Nucleus accumbens (tissue), 56 donors: ENCODE results near the gene SURF4.
"Not testable (repeated sequence)": the region's sequence is repeated elsewhere in the genome, so short reads cannot be mapped to it uniquely, and the experiment has no call there.

ENCODE experiments used
- DNase-seq, 56 donors: peaks; one replicate each; lab custom pipeline; 2025; lab: John Stamatoyannopoulos, UW

SURF4 gene

DNA sequence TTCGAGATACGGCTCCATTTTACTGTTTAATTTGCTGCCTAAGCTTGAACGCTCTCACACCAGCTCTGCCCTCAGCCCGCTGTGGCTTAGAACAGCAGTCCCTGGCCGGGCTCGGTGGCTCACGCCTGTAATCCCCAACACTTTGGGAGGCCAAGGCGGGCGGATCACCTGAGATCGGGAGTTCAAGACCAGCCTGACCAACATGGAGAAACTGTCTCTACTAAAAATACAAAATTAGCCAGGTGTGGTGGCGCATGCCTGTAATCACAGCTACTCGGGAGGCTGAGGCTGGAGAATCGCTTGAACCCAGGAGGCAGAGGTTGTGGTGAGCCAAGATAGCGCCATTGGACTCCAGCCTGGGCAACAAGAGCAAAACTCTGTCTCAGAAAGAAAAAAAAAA lies 1.4 kb upstream of the SURF4 start:
- DNase-seq: not testable (repeated sequence)

DNA sequence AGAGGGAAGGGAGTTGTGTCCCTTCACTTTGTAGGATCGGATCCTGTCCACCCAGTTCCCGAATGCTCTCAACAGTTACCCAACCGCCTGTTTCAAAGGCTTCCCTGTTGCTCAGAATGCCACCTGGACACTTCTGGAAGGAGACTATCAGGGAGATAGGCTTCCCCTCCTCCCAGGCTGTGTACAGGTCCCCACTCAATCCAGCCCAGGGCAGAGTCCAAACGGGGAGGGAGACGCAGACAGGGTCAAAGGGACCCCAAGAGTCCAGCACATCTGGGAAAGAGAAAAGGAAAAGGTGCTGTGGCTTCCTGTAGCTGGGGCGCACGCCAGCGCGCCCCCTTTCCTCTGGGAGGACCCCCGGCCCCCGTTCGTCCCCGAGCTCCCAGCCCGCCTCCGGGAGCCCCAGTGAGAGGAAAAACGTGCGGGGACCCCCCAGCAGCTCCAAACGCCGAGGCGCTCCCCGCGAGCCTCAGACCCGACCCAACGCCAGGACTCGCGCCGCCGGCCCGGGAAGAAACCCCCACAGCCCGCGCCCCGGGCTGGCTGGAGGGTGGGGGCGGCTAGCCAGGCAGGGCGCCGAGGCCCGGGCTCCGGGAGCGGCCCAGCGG lies 640 bp downstream of the SURF4 start:
- peak in 2 of 56 donors; percentile 21 to 30 for DNase-seq

- DNase-seq: no peak
Measured at GRCh38 chr9:133374612-133375115, 1.2 kb downstream of the SURF4 start.

DNA sequence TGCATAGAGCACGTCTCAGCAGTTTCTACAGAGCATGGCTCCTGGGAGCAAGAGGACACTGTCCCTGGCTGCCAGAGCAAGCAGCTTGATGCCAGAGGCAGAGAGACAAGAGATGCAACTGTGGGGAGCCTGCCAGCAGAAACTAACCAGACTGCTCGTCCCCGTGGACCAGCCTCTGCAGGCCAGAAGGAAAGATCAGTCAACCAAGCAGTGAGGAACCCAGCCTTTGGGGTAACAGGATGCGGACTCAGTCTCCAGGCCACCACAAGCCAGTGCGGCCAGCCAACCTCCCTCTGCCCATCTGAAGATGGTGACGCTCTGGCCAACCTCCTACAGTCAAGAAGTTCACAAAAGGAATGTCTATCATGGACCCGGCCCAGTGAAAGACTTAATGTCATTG lies 3.7 kb downstream of the SURF4 start:
- DNase-seq: no peak

GRCh38 chr9:133371261-133371711 lies 4.6 kb downstream of the SURF4 start:
- DNase-seq: peak in 10 of 56 donors; percentile 12 to 42 (median 26)

DNA sequence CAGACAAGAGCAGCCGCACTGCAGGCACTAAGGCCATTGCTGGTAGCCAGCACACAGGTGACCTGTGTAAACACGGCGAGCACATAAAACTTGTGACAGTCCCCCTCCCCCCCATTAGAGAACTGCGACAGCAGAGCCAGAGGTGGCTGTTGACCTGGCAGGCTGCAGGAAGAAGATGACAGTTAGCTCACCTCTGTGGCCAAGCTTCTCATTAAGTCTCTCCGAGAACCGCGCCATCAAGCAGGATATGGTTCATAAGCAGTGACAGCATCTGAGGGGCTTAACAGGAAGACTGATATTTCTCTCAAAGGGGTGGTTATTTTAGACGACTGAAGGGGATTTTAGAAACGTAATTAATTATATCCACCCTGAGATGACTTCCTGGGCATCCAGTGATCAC lies 5.2 kb downstream of the SURF4 start:
- no peak for DNase-seq

DNA sequence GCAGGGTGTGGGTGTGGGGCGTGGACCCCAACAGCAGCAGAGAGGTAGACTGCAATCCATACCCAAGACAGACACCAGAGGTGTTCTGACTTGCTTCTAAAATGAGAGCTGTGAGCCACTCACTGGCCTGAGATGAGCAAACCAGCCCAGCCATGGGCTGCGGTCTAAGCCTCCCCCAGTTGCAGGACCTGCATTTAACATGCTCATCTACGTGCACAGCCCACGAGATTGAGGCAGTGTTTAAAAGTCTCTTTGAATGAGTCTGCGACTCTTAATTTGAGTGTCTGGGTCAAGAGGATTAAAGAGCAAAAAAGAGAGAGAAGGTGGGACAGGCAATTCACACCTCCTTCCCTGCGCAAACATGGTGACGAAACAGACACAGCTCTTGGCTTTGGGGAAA lies 5.9 kb downstream of the SURF4 start:
- no peak for DNase-seq

DNA sequence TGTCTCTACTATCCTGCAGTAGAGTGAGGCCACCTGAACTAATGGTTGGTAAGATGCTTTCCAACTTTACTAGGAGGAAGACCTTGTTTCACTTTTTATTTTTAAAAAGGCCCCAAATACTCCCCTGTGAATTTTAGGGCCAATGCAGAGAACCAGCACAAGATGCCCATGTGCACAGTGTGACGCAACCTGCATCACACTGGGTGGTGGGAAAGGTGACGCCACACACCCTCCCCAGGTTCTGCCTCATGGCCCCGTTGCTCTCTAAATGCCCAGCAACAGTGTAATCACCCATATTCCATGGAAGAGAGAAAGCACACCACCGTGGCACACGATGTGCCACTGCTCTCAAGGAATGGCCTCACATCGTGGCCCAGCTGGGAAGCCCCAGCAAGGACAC lies 6.4 kb downstream of the SURF4 start:
- no peak for DNase-seq

DNA sequence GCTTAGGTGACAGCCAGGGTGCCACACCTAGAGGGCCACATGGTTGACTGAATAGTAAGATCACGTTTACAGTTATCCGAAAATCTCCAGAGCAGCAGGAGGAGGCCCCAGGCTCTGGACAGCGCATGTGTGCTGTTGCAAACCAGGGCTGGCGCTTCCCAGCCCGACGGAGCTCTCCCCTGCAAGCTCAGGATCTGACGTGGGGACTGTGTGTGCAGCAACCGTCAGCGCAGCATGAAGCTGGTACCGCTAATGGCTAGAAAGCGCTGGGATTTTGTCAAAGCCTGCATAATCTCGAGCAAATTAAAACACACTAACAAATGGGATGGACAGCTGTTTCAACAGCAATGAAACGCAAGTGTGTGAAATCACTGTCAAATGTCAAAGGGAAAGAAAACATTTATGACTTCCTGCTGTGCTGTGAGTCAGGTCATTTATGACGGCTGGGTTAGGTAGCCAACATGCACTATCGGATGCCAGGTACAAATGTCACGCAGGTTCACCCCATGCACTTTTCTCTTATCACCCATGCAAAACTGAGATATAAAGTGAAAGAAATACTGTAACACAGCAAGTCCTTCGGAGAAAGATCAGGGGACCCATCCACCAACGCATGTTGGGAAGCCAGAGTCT lies 7.5 kb downstream of the SURF4 start:
- no peak for DNase-seq

- no peak for DNase-seq
Measured at GRCh38 chr9:133367778-133368177, 8.1 kb downstream of the SURF4 start.

DNA sequence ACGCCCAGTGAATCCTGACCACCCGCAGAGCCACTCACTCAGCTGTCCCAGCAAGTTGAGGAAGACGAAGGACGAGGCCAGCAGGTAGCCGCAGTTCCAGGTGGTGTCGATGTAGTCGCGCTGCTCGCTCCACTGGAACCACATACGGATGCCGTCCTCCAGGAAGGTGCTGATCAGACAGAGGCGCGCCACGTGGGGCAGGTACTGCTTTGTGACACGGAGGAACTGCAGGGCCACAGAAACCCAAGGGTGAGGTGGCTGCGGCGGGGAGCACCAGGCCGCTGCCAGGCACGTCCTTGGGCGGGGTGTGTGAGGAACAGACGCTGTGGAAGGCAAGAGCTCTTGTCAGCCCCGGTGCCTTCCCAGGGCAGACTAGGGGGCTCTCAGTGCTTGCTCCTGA lies 8.6 kb downstream of the SURF4 start:
- no peak for DNase-seq

DNA sequence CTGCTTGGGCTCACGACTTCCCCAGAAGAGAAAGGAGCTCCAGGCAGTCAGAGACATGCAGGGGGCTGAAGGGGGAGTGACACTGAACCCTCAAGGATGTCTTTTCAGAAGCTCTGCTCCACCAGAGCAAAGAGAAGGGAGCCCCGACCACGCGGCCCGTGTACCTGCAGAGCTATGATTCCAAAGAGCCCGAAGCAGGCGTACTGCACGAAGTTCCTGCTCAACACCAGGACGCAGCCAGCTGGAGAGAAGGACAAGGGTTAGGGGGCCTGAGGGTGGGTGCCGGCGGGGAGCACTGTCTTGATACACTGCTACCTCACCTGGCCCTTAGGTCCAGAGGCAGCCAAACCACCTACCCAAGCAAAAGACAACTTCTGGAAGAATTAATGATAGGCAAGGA lies 9.4 kb downstream of the SURF4 start:
- no peak for DNase-seq

DNA sequence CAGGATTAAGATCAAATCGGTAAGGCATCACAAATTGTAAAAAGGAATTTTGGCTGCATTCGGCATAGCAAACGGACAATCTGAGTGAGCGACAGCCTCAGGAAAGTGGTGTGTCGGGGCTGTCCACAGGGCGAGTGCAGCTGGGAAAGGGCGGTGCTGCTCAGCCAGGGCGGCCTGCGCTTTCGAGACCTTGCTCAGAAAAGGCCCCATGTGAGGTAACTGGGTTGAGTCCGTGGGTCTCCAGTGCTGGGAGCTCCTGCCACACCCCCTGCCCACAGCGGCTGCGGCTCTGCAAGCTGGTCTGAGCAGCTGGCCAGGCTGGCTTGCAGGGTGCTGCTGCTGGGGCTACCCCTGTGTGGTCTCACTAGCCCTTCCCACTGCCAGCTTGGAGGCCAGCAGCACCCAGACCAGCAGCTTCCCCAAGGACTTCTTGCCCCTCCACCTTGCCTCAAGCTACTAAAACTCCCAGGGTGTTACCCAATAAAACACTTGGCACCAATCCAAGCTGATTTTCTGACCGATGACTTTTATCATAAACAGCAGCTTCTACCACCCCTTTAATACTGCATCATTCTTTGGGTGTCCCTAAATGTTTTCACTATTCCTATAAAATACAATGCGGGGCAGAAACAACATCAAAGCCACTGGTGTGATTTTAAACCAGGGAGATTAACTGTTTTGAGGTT lies 13.4 kb downstream of the SURF4 start:
- no peak for DNase-seq

- DNase-seq: no peak
Measured at GRCh38 chr9:133361507-133362092, 14.3 kb downstream of the SURF4 start.

DNA sequence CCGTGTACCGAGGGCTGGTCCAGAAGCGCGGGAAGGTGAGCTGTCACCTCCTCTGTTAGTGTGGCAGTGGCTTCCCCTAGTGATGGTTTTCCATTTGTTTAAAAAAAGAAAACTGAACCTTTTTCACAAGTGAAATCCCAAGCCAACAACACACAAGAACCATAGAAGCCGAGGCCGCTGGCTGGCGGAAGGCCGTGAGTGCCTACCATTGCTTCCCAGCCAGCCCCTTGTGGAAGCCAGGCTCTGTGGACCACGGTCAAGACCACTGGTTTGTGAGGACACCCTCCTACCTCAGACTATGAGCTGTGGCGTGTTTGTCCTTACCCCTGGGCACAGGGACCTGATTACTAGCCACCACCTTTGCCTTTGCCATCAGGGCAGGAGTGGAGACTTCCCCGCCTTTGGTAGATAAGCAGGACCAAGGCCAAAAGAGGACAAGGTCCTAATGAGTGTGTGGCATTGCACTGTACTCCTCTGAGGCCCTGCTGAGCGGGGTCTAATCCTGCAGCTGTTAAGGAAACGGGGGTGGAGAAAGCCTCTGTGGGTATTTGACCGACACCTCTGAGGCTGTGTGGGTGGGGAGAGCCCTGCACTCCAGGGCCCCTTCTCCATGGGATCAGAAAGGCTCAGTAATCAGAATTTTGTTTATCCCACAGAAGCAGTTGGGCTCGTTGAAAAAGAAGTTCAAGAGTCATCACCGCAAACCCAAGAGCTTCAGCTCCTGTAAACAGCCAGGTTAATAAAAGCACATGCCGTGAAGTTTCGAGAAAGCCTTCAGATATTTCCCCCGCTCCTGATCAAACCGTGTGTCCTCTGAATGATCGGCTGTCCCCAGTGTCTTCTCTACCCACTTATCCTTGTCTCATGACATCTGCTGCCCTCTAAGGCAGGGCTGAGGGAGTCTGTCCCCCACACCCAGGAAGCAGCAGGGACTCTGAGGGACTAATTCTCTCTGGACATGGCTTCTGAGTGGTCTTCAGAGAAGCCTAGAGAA lies 15.2 kb downstream of the SURF4 start:
- no peak for DNase-seq

GRCh38 chr9:133359399-133360175 lies 16.3 kb downstream of the SURF4 start:
- peak in 1 of 56 donors; percentile 5 for DNase-seq

- no peak for DNase-seq
Measured at GRCh38 chr9:133357656-133358055, 18.2 kb downstream of the SURF4 start.

DNA sequence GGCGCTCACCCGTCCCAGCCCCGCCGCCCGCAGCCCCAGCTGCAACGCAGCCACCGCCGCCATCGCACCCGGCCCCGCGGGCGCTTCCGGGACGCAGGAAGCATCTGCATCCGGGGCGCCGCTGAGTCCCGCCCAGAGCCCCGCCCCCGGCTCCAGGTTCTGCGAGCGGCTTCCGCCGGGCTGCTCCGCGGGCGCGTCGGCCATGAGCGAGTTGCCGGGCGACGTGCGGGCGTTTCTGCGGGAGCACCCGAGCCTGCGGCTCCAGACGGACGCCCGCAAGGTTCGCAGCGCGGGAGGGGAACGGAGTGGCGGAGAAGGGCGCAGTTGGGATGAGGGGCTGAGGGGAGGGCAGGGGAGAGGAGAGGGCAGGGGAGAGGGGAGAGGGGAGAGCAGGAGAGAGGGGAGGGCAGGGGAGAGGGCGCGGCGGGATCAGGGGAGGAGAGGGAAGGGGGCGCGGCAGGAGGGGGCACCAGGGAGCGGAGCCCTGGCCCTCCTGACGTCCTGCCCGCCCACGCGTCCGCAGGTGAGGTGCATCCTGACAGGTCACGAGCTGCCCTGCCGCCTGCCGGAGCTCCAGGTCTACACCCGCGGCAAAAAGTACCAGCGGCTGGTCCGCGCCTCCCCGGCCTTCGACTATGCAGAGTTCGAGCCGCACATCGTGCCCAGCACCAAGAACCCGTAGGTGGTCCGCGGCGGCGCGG lies 19.3 kb downstream of the SURF4 start, which contains the start of the genes SURF1 and SURF2:
Gene SURF1, minus strand, starts transcription at position 97 of the 701 bp plus-strand sequence. Its CDS starts 34 bp downstream, at position 63.
Gene SURF2, plus strand, starts transcription at position 160 of the 701 bp plus-strand sequence. Its CDS starts 43 bp downstream, at position 203.
- DNase-seq: peak in 54 of 56 donors; percentile 13 to 90 (median 70)
